Progenitor cell of endocrine pancreas (in vitro differentiated cells): Measurements from ENCODE around the gene VWC2L. TPM values are rescaled to one million over a fixed set of nuclear protein-coding genes. Genes with fewer than 3 reads are reported as not detected.

ENCODE experiments used
- DNase-seq: peaks from one replicate; pipeline ENCODE4 v3.0.0; 2021; ENCODE audit warnings: low spot score; ENCODE audit not compliant: unreplicated experiment
- H3K27ac Mint-ChIP-seq: 2 replicates; pipeline ENCODE4 v1.8.0; 2021; ENCODE audit warnings: mild to moderate bottlenecking, moderate library complexity, mixed read lengths
- H3K27me3 Mint-ChIP-seq: 2 replicates; pipeline ENCODE4 v1.8.0; 2021; ENCODE audit warnings: mixed read lengths
- H3K36me3 Mint-ChIP-seq: 2 replicates; pipeline ENCODE4 v1.8.0; 2022; ENCODE audit warnings: mixed read lengths; ENCODE audit not compliant: insufficient read depth
- H3K4me1 Mint-ChIP-seq: 2 replicates; pipeline ENCODE4 v1.8.0; 2021; ENCODE audit warnings: low read depth, mixed read lengths
- H3K4me3 Mint-ChIP-seq: 2 replicates; pipeline ENCODE4 v1.8.0; 2021; ENCODE audit warnings: low read depth, mild to moderate bottlenecking, moderate library complexity, mixed read lengths
- H3K9me3 Mint-ChIP-seq: 2 replicates; pipeline ENCODE4 v1.8.0; 2021; ENCODE audit warnings: low read depth, mixed read lengths
- total RNA-seq: library from RNA; stranded (reverse); gene quantifications from 2 replicates; pipeline ENCODE4 v1.2.1, GENCODE V29; 2021
- TF ChIP-seq, protein P1 (sequence below): fragments of 200-600 bp; sonication (generic); IDR thresholded peaks from one replicate; pipeline ENCODE4 v1.5.0; 2021; ENCODE audit warnings: antibody characterized with exemption, mild to moderate bottlenecking; ENCODE audit not compliant: unreplicated experiment

The VWC2L gene
- total RNA-seq, 1 donor from 2014 or later: not detected

DNA sequence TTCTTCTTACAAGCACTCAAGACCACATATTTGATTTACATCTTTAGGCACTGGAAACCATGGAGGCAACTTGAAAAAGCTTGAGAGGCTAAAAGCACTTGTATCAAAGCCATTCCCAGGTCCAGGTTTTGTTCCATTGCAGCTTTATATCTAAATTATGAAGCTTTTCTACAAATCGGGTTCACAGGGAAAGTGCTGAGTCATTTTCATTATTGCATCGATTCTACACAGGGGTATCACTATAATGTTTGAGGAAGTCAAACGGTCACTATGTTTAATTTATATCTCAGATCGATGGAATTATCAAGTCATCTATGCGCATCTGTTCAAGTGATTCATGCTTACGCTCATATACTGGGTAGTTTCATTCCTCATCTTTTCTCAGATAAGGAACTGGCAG is 118.7 kb downstream of the VWC2L start:
- no peak for DNase-seq
- no peak overlapping the region for H3K4me3 Mint-ChIP-seq
- TF ChIP-seq, protein P1, sequence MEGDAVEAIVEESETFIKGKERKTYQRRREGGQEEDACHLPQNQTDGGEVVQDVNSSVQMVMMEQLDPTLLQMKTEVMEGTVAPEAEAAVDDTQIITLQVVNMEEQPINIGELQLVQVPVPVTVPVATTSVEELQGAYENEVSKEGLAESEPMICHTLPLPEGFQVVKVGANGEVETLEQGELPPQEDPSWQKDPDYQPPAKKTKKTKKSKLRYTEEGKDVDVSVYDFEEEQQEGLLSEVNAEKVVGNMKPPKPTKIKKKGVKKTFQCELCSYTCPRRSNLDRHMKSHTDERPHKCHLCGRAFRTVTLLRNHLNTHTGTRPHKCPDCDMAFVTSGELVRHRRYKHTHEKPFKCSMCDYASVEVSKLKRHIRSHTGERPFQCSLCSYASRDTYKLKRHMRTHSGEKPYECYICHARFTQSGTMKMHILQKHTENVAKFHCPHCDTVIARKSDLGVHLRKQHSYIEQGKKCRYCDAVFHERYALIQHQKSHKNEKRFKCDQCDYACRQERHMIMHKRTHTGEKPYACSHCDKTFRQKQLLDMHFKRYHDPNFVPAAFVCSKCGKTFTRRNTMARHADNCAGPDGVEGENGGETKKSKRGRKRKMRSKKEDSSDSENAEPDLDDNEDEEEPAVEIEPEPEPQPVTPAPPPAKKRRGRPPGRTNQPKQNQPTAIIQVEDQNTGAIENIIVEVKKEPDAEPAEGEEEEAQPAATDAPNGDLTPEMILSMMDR: no peak
- H3K27me3 Mint-ChIP-seq: no peaks in the 10 kb centered on the region
- H3K4me1 Mint-ChIP-seq: peaks cover 5% of the 10 kb centered on the region
- H3K27ac Mint-ChIP-seq: peak overlapping the region; percentile 42
- H3K36me3 Mint-ChIP-seq: no peaks in the 10 kb centered on the region
- peaks cover 4% of the 10 kb centered on the region for H3K9me3 Mint-ChIP-seq

DNA sequence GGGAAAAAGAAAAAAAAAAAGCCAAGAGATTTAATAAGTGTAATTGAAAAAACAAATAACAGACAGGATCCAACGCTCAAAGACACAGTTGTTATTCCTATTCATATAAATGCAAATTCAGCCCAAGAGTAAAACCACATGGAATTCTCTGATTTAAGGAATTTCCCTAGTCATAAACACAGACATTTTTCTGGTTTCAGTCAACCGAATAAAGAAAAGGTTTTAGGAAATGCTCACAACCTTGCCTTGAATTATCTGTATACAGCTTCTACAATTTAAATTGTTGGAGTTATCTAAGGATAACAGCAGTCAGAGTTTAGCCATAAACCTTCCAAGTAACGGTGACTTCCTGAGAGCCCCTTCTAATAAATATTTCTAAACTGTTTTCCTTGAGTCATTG is 122.7 kb downstream of the VWC2L start:
- H3K9me3 Mint-ChIP-seq: no peaks in the 10 kb centered on the region
- TF ChIP-seq, protein P1: no peak
- no peak overlapping the region for H3K4me3 Mint-ChIP-seq
- no peak for DNase-seq
- H3K27me3 Mint-ChIP-seq: no peaks in the 10 kb centered on the region
- H3K36me3 Mint-ChIP-seq: no peaks in the 10 kb centered on the region
- H3K4me1 Mint-ChIP-seq: peaks cover 5% of the 10 kb centered on the region
- H3K27ac Mint-ChIP-seq: no peak overlapping the region

DNA sequence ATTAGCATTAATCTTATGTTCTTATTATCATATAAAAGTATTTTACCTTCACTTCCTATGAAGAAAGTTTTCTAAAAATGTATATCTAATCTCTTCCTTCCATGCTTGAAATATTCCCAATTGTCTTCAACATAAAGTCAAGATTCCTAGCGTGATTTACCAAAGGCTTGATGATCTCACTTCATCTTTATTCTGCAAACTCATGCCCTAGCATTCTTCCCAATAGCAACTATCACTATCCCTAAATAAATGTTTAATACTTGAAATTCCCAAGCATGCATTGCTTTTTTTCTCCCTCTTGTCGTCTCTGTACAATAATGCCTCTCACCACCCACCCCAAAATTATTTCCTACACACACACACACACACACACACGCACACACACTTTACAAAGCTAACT is 125.8 kb downstream of the VWC2L start:
- TF ChIP-seq, protein P1: no peak
- Mint-ChIP-seq H3K27me3 (no peaks in the 10 kb centered on the region), H3K4me1 (no peaks in the 10 kb centered on the region)

DNA sequence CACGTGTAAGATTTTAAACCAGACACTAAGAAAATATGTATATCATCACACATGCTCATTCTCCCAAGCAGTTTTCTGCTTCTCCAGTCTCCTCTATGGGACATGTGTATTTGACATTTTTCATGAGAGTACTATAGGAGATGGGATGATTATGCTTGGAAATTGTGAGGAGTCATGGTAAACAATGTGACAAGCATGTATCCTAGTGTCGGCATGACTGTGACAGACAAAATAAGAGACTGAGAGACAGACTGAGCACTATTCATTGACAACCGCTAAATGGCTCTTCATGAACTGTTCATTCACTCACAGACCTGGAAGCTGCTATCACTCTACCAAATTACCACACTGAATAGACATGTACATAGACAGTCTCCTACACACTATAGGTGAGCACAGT is 127.1 kb downstream of the VWC2L start:
- Mint-ChIP-seq H3K4me3 (no peak overlapping the region), H3K27ac (no peak overlapping the region), H3K27me3 (no peaks in the 10 kb centered on the region), H3K9me3 (no peaks in the 10 kb centered on the region), H3K36me3 (no peaks in the 10 kb centered on the region), H3K4me1 (peaks cover 1% of the 10 kb centered on the region)
- no peak for DNase-seq
- TF ChIP-seq, protein P1: no peak

More for the DNA sequence above, 125.8 kb downstream of the VWC2L start:
- Mint-ChIP-seq H3K9me3 (no peaks in the 10 kb centered on the region), H3K4me3 (no peak overlapping the region), H3K27ac (no peak overlapping the region), H3K36me3 (no peaks in the 10 kb centered on the region)
- no peak for DNase-seq

DNA sequence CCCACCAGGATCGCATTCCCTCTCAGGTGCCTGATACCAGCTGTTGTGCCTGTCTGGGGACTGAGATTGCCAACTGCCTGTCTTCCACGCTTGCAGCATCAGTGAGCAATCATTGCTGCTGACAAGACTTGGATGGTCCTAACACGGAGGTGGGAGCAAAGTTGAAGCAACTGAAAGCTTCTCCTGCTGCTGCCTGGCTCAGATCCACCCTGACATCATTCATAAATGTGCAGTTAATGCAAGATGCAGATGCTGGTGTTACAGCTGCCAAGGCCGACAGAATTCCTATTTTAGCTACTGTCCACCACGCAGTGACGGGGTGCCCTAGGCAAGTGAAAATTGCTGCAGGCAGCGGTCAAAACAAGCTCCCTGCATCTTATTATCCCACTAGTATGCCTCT is 131.4 kb downstream of the VWC2L start:
- DNase-seq: no peak
- Mint-ChIP-seq H3K4me3 (no peak overlapping the region), H3K9me3 (no peaks in the 10 kb centered on the region), H3K4me1 (peaks cover 1% of the 10 kb centered on the region), H3K27ac (no peak overlapping the region), H3K36me3 (no peaks in the 10 kb centered on the region), H3K27me3 (no peaks in the 10 kb centered on the region)
- TF ChIP-seq, protein P1: no peak
